GM12878 (cell line): ENCODE data around the gene ZBTB5. TPM values are rescaled to one million over a fixed set of nuclear protein-coding genes. Genes with fewer than 3 reads are reported as not detected.

ENCODE experiments used
- ATAC-seq: fragments of 200-7000 bp; cut with Tn5 transposase; 3 replicates; pipeline ENCODE4 v1.9.1; 2020; ENCODE audit warnings: mild to moderate bottlenecking, moderate library complexity
- BruUV-seq: library from RNA; stranded (reverse); fragments of 400-500 nt; replicated peaks from 2 replicates; lab custom pipeline; 2021; lab: Mats Ljungman, UMichigan
- CTCF ChIA-PET: fragments of 300-600 bp; sonication (Branson Sonifier 250); formaldehyde crosslinking; extraction: SDS; loops from one replicate; lab custom pipeline; 2021; ENCODE audit warnings: inconsistent platforms; lab: Yijun Ruan, JAX
- POLR2A ChIA-PET: fragments of 350-600 bp; formaldehyde crosslinking; extraction: SDS; loops from one replicate; lab custom pipeline; 2021; ENCODE audit warnings: inconsistent platforms; lab: Charles Lee
- RAD21 ChIA-PET: fragments of 300-600 bp; sonication (Branson Sonifier 250); formaldehyde crosslinking; loops from one replicate; lab custom pipeline; 2023; ENCODE audit warnings: antibody characterized with exemption; ENCODE audit not compliant: unreplicated experiment; lab: Charles Lee
- SMC1A ChIA-PET: fragments of 300-600 bp; sonication (Branson Sonifier 250); formaldehyde crosslinking; loops from one replicate; lab custom pipeline; 2023; ENCODE audit not compliant: unreplicated experiment, uncharacterized antibody; lab: Charles Lee
- DNase-seq: peaks from one replicate; pipeline ENCODE4 v3.0.0-alpha.2; 2011; ENCODE audit warnings: low read depth, low spot score
- FAIRE-seq: peaks from 3 replicates; lab custom pipeline; 2011; peaks lifted over from hg19 to GRCh38; lab: Jason Lieb, UNC
- H2AFZ ChIP-seq: 2 replicates; pipeline ENCODE4 v1.6.0; 2011; ENCODE audit warnings: low read depth, low read length, control low read depth; ENCODE audit not compliant: control insufficient read depth
- H3K27ac ChIP-seq: 2 replicates; pipeline ENCODE4 v1.5.1; 2011; ENCODE audit warnings: control low read depth; ENCODE audit not compliant: control insufficient read depth, insufficient read depth
- H3K27me3 ChIP-seq, 2 experiments: replicated peaks in 1 of 2; 2 replicates each; pipeline versions ENCODE4 v1.6.0 to v1.6.1; 2011; ENCODE audit warnings: low read length in 1 of 2; ENCODE audit not compliant: control insufficient read depth in 2 of 2, insufficient read depth in 2 of 2
- H3K36me3 ChIP-seq, 2 experiments: 2 replicates each; pipeline ENCODE4 v1.5.1; 2011; ENCODE audit warnings: low read length in 1 of 2; ENCODE audit not compliant: control insufficient read depth in 2 of 2, insufficient read depth in 2 of 2
- H3K4me1 ChIP-seq: 2 replicates; pipeline ENCODE4 v1.6.1; 2011; ENCODE audit warnings: mild to moderate bottlenecking, low read length, moderate library complexity, mixed read lengths; ENCODE audit not compliant: control insufficient read depth, insufficient read depth
- H3K4me2 ChIP-seq: 2 replicates; pipeline ENCODE4 v1.6.0; 2011; ENCODE audit warnings: control low read depth; ENCODE audit not compliant: control insufficient read depth, insufficient read depth
- H3K4me3 ChIP-seq: fragments of 200-600 bp; sonication (generic); 2 replicates; pipeline ENCODE4 v1.5.1; 2016
- H3K79me2 ChIP-seq: 2 replicates; pipeline ENCODE4 v1.6.0; 2011; ENCODE audit warnings: low read length; ENCODE audit not compliant: control insufficient read depth, insufficient read depth
- H3K9ac ChIP-seq: 2 replicates; pipeline ENCODE4 v1.8.0; 2011; ENCODE audit warnings: low read length, control low read depth, mixed read lengths; ENCODE audit not compliant: control insufficient read depth, insufficient read depth
- H3K9me3 ChIP-seq: replicated peaks from 3 replicates; pipeline ENCODE4 v1.5.1; 2011; ENCODE audit warnings: mild to moderate bottlenecking, low read length; ENCODE audit not compliant: control insufficient read depth, insufficient read depth
- H4K20me1 ChIP-seq: 2 replicates; pipeline ENCODE4 v1.6.0; 2011; ENCODE audit not compliant: control insufficient read depth, insufficient read depth
- ATF2 ChIP-seq: IDR thresholded peaks from 2 replicates; pipeline ENCODE4 v1.6.1; 2012; ENCODE audit warnings: low read length, inconsistent platforms
- BMI1 ChIP-seq: fragments of 450-650 bp; IDR thresholded peaks from 2 replicates; pipeline ENCODE4 v1.6.1; 2016; ENCODE audit warnings: mild to moderate bottlenecking, moderate library complexity, borderline replicate concordance
- FOXK2 ChIP-seq: fragments of 450-650 bp; IDR thresholded peaks from 2 replicates; pipeline ENCODE4 v1.6.1; 2017; ENCODE audit warnings: mild to moderate bottlenecking, moderate library complexity
- IRF4 ChIP-seq: IDR thresholded peaks from 2 replicates; pipeline ENCODE4 v1.6.1; 2011; ENCODE audit warnings: low read depth, low read length
- NFXL1 ChIP-seq: fragments of 450-650 bp; IDR thresholded peaks from 2 replicates; pipeline ENCODE4 v1.6.1; 2017; ENCODE audit warnings: antibody characterized with exemption, mild to moderate bottlenecking, borderline replicate concordance
- SIN3A ChIP-seq: IDR thresholded peaks from 2 replicates; pipeline ENCODE4 v1.6.1; 2012; ENCODE audit warnings: low read depth, low read length, improper control_type of control experiment
- YY1 ChIP-seq: IDR thresholded peaks from 2 replicates; pipeline ENCODE4 v1.6.1; 2011; ENCODE audit warnings: low read depth, mild to moderate bottlenecking, low read length
- ZZZ3 ChIP-seq: IDR thresholded peaks from 2 replicates; pipeline ENCODE4 v1.6.1; 2011; ENCODE audit warnings: low read depth; ENCODE audit not compliant: control insufficient read depth, insufficient read length
- WGBS: methylation state at CpG from one replicate; pipeline ENCODE4 v1.1.6; 2016; ENCODE audit warnings: low lambda C conversion rate; ENCODE audit not compliant: insufficient replicate concordance, insufficient coverage; ENCODE audit errors: missing lambda C conversion rate; 5-methylcytosine and 5-hydroxymethylcytosine counted together
- in situ Hi-C: fragments of 300-500 bp; cut with MboI; formaldehyde crosslinking; loops from 9 replicates; pipeline ENCODE4 v1.14.3; 2018; ENCODE audit warnings: mixed read lengths
- intact Hi-C: fragments of 100-400 bp; cut with micrococcal nuclease; formaldehyde crosslinking; loops from one replicate; pipeline ENCODE4 v1.14.2; 2022; ENCODE audit not compliant: unreplicated experiment
- polyA plus RNA-seq, 11 experiments: library from polyadenylated mRNA; depleted of rRNA in 4 of 11; unstranded in 6 of 11; stranded (reverse) in 5 of 11; fragments of >200 nt; fragmentation: Nextera tagmentation in 4 of 11; fragmentation: Illumina TruSeq in 1 of 11; extraction: Ambion mirVana in 4 of 11; extraction: Trizol in 1 of 11; gene quantifications; 1 replicate in 1 of 11; 2 replicates in 10 of 11; pipeline versions ENCODE4 v1.2.1 to v1.2.3, GENCODE V29; 2011 to 2016; ENCODE audit warnings: inconsistent platforms in 2 of 11, missing spikeins in 2 of 11, low read depth in 1 of 11
- total RNA-seq, 4 experiments: library from RNA; depleted of rRNA in 3 of 4; stranded (reverse); fragments of >200 nt in 3 of 4; fragmentation: Illumina TruSeq in 1 of 4; extraction: Trizol in 1 of 4; gene quantifications; 2 replicates each; pipeline versions ENCODE4 v1.2.1 to v1.2.3, GENCODE V29; 2013 to 2021
- TF ChIP-seq, protein P1 (sequence below): IDR thresholded peaks from 2 replicates; pipeline ENCODE4 v1.6.1; 2012; ENCODE audit warnings: improper control_type of control experiment, low read depth, low read length; ENCODE audit not compliant: insufficient replicate concordance
- TF ChIP-seq, protein P2 (sequence below): fragments of 450-650 bp; IDR thresholded peaks from 2 replicates; pipeline ENCODE4 v1.6.1; 2016; ENCODE audit warnings: mild to moderate bottlenecking

The ZBTB5 gene
- total and polyA plus RNA-seq, 10 of the 15 experiments (the other 5 are each of a cell fraction or from before 2014, with no cell fraction given): 1.4 to 32.5 (median 12.1) TPM

GRCh38 chr9:37422289-37423104, 42.8 kb downstream of the ZBTB5 start, which contains the start of gene GRHPR:
Gene GRHPR (plus strand): TSS chr9:37422696. CDS start chr9:37422751, 55 bp downstream.
- ChIA-PET RAD21 (interaction anchor here (0.6 to 2.2 kb wide), 5 partner anchors 9 to 1802 kb away, joined by 3 to 7 read pairs (median 3); no protein-coding TSS in a partner anchor), CTCF (interaction anchor here (1.4 to 1.8 kb wide), 4 partner anchors 11 to 81 kb away, joined by 3 to 7 read pairs (median 4); no protein-coding TSS in a partner anchor), POLR2A (interaction anchor here (1.0 to 1.4 kb wide), 5 partner anchors 8 to 41 kb away, joined by 3 to 5 read pairs (median 4); no protein-coding TSS in a partner anchor), SMC1A (interaction anchor here (1.0 kb wide), 1 partner anchor 11 kb away, joined by 3 read pairs; no protein-coding TSS in a partner anchor)
- no peaks in the 10 kb centered on the region for H3K9me3 ChIP-seq
- H3K4me2 ChIP-seq: peak within 1 kb of the TSS; percentile 95
- in situ Hi-C loops: no loop called here
- BruUV-seq: TSS peak; percentile 71
- FAIRE-seq (peak; percentile 69), ATAC-seq (peak; percentile 97), DNase-seq (no peak)
- intact Hi-C loops: no loop called here
- 0 out of 2 replicates have a peak, but pooled peaks cover 4% of the 10 kb centered on the region for H4K20me1 ChIP-seq
- peaks cover 8 to 14% of the 10 kb centered on the region in 2 experiments; a peak in 3 of 4 replicates for H3K36me3 ChIP-seq
- peak within 1 kb of the TSS; percentile 96 for H3K9ac ChIP-seq
- peak within 1 kb of the TSS; percentile 75 for H3K27ac ChIP-seq
- peaks cover 37% of the 10 kb centered on the region for H3K79me2 ChIP-seq
- H3K27me3 ChIP-seq: no peaks in the 10 kb centered on the region
- peak within 1 kb of the TSS; percentile 94 for H2AFZ ChIP-seq
- peaks cover 17% of the 10 kb centered on the region for H3K4me1 ChIP-seq
- under 1% methylated on average over 54 of the region's 56 CpGs for WGBS
- peak within 1 kb of the TSS; percentile 97 for H3K4me3 ChIP-seq
- TF ChIP-seq YY1 (0 out of 2 replicates have a peak, but pooled peaks have one; percentile 17), BMI1 (no peak), ZZZ3 (no peak), SIN3A (peak; percentile 30), FOXK2 (peak; percentile 75), IRF4 (no peak), NFXL1 (no peak), ATF2 (no peak)
- TF ChIP-seq, protein P1, sequence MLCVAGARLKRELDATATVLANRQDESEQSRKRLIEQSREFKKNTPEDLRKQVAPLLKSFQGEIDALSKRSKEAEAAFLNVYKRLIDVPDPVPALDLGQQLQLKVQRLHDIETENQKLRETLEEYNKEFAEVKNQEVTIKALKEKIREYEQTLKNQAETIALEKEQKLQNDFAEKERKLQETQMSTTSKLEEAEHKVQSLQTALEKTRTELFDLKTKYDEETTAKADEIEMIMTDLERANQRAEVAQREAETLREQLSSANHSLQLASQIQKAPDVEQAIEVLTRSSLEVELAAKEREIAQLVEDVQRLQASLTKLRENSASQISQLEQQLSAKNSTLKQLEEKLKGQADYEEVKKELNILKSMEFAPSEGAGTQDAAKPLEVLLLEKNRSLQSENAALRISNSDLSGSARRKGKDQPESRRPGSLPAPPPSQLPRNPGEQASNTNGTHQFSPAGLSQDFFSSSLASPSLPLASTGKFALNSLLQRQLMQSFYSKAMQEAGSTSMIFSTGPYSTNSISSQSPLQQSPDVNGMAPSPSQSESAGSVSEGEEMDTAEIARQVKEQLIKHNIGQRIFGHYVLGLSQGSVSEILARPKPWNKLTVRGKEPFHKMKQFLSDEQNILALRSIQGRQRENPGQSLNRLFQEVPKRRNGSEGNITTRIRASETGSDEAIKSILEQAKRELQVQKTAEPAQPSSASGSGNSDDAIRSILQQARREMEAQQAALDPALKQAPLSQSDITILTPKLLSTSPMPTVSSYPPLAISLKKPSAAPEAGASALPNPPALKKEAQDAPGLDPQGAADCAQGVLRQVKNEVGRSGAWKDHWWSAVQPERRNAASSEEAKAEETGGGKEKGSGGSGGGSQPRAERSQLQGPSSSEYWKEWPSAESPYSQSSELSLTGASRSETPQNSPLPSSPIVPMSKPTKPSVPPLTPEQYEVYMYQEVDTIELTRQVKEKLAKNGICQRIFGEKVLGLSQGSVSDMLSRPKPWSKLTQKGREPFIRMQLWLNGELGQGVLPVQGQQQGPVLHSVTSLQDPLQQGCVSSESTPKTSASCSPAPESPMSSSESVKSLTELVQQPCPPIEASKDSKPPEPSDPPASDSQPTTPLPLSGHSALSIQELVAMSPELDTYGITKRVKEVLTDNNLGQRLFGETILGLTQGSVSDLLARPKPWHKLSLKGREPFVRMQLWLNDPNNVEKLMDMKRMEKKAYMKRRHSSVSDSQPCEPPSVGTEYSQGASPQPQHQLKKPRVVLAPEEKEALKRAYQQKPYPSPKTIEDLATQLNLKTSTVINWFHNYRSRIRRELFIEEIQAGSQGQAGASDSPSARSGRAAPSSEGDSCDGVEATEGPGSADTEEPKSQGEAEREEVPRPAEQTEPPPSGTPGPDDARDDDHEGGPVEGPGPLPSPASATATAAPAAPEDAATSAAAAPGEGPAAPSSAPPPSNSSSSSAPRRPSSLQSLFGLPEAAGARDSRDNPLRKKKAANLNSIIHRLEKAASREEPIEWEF: no peak
- TF ChIP-seq, protein P2, sequence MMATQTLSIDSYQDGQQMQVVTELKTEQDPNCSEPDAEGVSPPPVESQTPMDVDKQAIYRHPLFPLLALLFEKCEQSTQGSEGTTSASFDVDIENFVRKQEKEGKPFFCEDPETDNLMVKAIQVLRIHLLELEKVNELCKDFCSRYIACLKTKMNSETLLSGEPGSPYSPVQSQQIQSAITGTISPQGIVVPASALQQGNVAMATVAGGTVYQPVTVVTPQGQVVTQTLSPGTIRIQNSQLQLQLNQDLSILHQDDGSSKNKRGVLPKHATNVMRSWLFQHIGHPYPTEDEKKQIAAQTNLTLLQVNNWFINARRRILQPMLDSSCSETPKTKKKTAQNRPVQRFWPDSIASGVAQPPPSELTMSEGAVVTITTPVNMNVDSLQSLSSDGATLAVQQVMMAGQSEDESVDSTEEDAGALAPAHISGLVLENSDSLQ: peak; percentile 90
